ENCODE measurements around the gene PRND.

The PRND gene

GRCh38 chr20:4740774-4741431 is 19.2 kb downstream of the PRND start:
- peak; percentile 81 for TF ChIP-seq CTCF (IDR thresholded peaks at IDR 0.05; ENCODE audit: low read length)
- no peak for TF ChIP-seq EZH2 (IDR thresholded peaks at IDR 0.05; ENCODE audit: borderline replicate concordance, low read length)
- H2AFZ ChIP-seq (ENCODE audit: low read length): no peak overlapping the region
- no peaks in the 10 kb centered on the region for H3K79me2 ChIP-seq (ENCODE audit: insufficient read depth, low read length)
- H3K4me1 ChIP-seq (ENCODE audit: insufficient read depth, low read length, severe bottlenecking): no peaks in the 10 kb centered on the region
- no peak overlapping the region for H3K4me3 ChIP-seq (ENCODE audit: low read depth, low read length, poor library complexity, severe bottlenecking)
- no peaks in the 10 kb centered on the region for H3K9me2 ChIP-seq (ENCODE audit: low read depth, low read length)
- no peaks in the 10 kb centered on the region for H3F3A ChIP-seq (ENCODE audit: insufficient read depth, low read length)
- no peak overlapping the region for H3K9ac ChIP-seq (ENCODE audit: low read length)
- H3K4me2 ChIP-seq (ENCODE audit: low read length): no peak overlapping the region
- no peaks in the 10 kb centered on the region for H4K20me1 ChIP-seq (ENCODE audit: insufficient read depth, low read length)
- no peaks in the 10 kb centered on the region for H3K9me3 ChIP-seq (ENCODE audit: low read length)
- H3K27ac ChIP-seq (ENCODE audit: low read depth, low read length, poor library complexity, severe bottlenecking): no peak overlapping the region
- no peaks in the 10 kb centered on the region for H3K27me3 ChIP-seq (ENCODE audit: insufficient read depth, low read length)
- no peaks in the 10 kb centered on the region for H3K36me3 ChIP-seq (ENCODE audit: insufficient read depth, low read length)

GRCh38 chr20:4748847-4749246 is 27.1 kb downstream of the PRND start:
- TF ChIP-seq CTCF (IDR thresholded peaks at IDR 0.05; ENCODE audit: low read length) (no peak), EZH2 (IDR thresholded peaks at IDR 0.05; ENCODE audit: borderline replicate concordance, low read length) (no peak)
- no peaks in the 10 kb centered on the region for H4K20me1 ChIP-seq (ENCODE audit: insufficient read depth, low read length)
- no peaks in the 10 kb centered on the region for H3K4me1 ChIP-seq (ENCODE audit: insufficient read depth, low read length, severe bottlenecking)
- H3K4me2 ChIP-seq (ENCODE audit: low read length): no peak overlapping the region
- H3K9ac ChIP-seq (ENCODE audit: low read length): no peak overlapping the region
- H3F3A ChIP-seq (ENCODE audit: insufficient read depth, low read length): no peaks in the 10 kb centered on the region
- H2AFZ ChIP-seq (ENCODE audit: low read length): no peak overlapping the region
- no peaks in the 10 kb centered on the region; the same call in 1 of the 2 replicates for H3K36me3 ChIP-seq (ENCODE audit: insufficient read depth, low read length)
- peaks cover 6% of the 10 kb centered on the region; the same call in 1 of the 2 replicates for H3K9me3 ChIP-seq (ENCODE audit: low read length)
- H3K4me3 ChIP-seq (ENCODE audit: low read depth, low read length, poor library complexity, severe bottlenecking): no peak overlapping the region
- H3K9me2 ChIP-seq (ENCODE audit: low read depth, low read length): no peaks in the 10 kb centered on the region
- peaks cover 5% of the 10 kb centered on the region; the same call in 1 of the 2 replicates for H3K27me3 ChIP-seq (ENCODE audit: insufficient read depth, low read length)
- H3K79me2 ChIP-seq (ENCODE audit: insufficient read depth, low read length): no peaks in the 10 kb centered on the region
- no peak overlapping the region for H3K27ac ChIP-seq (ENCODE audit: low read depth, low read length, poor library complexity, severe bottlenecking)

GRCh38 chr20:4749326-4749725 is 27.6 kb downstream of the PRND start:
- Histone ChIP-seq H3K4me3 (ENCODE audit: low read depth, low read length, poor library complexity, severe bottlenecking) (no peak overlapping the region), H3K79me2 (ENCODE audit: insufficient read depth, low read length) (no peaks in the 10 kb centered on the region), H3K4me1 (ENCODE audit: insufficient read depth, low read length, severe bottlenecking) (no peaks in the 10 kb centered on the region), H4K20me1 (ENCODE audit: insufficient read depth, low read length) (no peaks in the 10 kb centered on the region), H3K36me3 (ENCODE audit: insufficient read depth, low read length) (no peaks in the 10 kb centered on the region; the same call in 1 of the 2 replicates), H3K9ac (ENCODE audit: low read length) (no peak overlapping the region), H3K27ac (ENCODE audit: low read depth, low read length, poor library complexity, severe bottlenecking) (no peak overlapping the region), H3K9me2 (ENCODE audit: low read depth, low read length) (no peaks in the 10 kb centered on the region), H3F3A (ENCODE audit: insufficient read depth, low read length) (no peaks in the 10 kb centered on the region), H3K9me3 (ENCODE audit: low read length) (peaks cover 6% of the 10 kb centered on the region; the same call in 1 of the 2 replicates), H3K27me3 (ENCODE audit: insufficient read depth, low read length) (peaks cover 5% of the 10 kb centered on the region; the same call in 1 of the 2 replicates), H2AFZ (ENCODE audit: low read length) (no peak overlapping the region), H3K4me2 (ENCODE audit: low read length) (no peak overlapping the region)
- TF ChIP-seq EZH2 (IDR thresholded peaks at IDR 0.05; ENCODE audit: borderline replicate concordance, low read length) (no peak), CTCF (IDR thresholded peaks at IDR 0.05; ENCODE audit: low read length) (no peak)
